Hematopoietic multipotent progenitor cell (in vitro differentiated cells): ENCODE measurements around the gene MOGAT3. TPM values are rescaled to one million over a fixed set of nuclear protein-coding genes. Genes with fewer than 3 reads are reported as not detected.

Source experiments
- DNase-seq, 3 donors: peaks; one replicate each; pipeline ENCODE4 v3.0.0-alpha.2; 2011 to 2015; ENCODE audit warnings: low read depth in 2 of 3, low spot score in 2 of 3
- total RNA-seq: library from RNA; depleted of rRNA; stranded (reverse); fragments of >200 nt; gene quantifications from one replicate; pipeline ENCODE4 v1.2.3, GENCODE V29; 2012

Gene MOGAT3
- total RNA-seq, 1 donor: not detected

- no peak for DNase-seq
Observed at GRCh38 chr7:101234636-101235035, 33.8 kb upstream of the MOGAT3 start.

- no peak for DNase-seq
Observed at GRCh38 chr7:101233907-101234547, 33.2 kb upstream of the MOGAT3 start.

DNA sequence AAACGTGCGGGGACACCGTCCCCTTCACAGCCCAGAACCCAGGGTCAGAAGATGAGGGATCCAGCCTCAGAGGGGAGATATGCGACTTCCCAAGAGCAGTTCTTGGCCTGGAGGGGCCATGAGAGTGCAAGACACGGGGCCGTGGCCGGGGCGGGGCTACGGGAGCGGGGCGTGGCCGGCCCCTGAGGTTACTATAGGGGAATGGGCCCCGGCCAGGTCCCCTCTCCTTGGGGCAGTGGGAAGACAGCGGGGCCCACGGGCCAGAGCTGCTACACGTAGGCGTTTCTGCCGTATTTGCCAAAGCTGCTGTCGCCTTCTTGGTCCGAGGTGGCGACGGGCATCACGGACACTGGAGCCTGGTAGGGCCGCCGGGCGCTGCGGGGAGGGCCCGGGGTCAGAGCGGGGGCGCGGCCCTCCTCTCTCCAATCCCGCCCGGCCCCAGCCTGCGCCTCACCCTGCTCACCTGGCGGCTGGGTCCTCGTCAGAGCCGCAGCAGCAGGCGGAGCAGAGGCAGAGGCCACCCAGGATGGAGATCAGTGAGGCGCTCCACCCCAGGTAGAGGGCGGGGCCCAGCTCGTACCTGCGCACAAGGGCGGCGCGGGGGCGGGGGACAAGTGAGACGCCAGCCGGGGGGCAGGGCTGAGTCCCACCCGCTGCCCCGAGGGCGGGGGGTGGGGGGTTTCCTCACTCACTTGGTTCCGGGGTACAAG lies 31.5 kb upstream of the MOGAT3 start:
- no peak for DNase-seq

DNA sequence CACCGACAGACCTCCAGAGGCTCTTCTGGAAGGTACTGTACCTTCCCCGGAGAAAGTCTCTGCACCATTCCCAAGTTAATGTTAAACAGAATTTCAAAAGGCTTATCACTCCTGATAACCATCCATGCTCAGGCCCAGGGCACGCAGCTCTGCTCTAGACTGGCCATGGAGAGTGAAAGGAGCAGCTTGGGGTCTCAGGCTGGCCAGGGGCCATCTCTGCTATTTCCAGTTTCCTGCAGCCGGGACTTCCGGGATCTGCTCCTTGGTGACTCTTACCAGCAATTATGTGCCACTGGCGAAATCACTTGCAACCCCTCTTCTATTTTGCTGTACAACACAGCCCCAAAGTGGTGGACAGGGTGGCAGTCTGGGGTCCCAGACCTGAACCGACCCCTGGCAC lies 30.8 kb upstream of the MOGAT3 start:
- no peak for DNase-seq

DNA sequence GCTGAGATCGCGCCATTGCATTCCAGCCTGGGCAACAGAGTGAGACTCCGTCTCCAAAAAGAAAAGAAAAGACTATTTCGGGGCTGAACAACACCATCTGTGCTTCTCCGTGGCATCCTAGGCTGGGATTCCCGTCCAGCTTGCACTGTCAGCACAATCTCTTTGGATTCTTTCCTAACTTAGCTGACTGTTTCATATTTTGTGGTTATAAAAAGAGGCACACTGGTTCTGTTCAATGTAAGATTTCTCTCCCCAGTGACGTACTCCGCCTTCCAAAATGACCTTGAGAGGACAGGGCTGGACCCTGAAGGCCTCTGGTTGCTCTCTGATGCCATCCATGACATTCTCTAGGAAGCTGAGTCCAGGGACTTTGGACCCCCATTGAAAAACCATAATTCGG lies 25.9 kb upstream of the MOGAT3 start:
- DNase-seq: no peak

DNA sequence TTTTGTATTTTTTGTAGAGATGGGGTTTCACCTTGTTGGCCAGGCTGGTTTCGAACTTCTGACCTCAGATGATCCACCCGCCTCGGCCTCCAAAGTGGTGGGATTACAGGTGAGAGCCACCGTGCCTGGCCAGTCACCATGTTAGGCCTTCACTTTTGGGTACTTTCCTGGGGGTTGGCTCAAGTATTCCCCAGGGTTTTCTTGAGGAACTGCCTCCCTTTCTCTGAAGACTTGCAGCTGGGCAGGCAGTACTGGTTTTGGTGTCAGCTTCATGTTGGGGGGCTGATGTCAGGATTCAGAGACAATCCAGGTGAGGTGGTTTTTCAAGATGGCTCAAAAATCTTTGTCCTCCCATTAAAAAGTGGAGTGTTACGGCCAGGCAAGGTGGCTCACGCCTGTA lies 24.8 kb upstream of the MOGAT3 start:
- DNase-seq: no peak

DNA sequence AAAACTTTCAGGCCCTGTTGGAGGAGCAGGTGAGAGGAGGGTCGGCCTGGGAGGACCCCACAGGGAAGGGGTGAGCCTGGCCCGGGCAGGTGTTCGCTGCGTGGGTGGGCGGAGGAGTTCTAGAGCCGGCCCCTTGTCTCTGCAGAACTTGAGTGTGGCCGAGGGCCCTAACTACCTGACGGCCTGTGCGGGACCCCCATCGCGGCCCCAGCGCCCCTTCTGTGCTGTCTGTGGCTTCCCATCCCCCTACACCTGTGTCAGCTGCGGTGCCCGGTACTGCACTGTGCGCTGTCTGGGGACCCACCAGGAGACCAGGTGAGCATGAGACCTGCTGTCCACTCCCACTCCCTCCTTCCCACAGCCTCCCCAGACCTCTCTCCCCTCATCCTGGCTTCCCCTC lies 22.7 kb upstream of the MOGAT3 start:
- no peak for DNase-seq

- DNase-seq: no peak
Observed at GRCh38 chr7:101222275-101222830, 21.5 kb upstream of the MOGAT3 start.

DNA sequence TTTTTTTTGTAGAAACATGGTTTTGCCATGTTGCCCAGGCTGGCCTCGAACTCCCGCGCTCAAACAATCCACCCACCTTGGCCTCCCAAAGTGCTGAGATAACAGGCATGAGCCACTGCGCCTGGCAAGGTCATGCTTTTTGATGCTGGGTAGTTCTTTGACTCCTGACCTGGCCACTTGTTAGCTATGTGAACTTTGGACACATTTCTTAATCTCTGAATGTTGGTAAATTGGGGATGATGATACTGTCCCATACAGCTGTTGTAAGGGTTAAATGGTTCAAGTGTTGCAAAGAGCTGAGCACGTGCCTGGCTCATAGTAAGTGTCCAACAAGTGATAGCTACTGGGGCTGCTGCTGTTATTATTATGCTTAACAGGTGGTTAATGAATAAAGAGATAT lies 19.5 kb upstream of the MOGAT3 start:
- no peak for DNase-seq

DNA sequence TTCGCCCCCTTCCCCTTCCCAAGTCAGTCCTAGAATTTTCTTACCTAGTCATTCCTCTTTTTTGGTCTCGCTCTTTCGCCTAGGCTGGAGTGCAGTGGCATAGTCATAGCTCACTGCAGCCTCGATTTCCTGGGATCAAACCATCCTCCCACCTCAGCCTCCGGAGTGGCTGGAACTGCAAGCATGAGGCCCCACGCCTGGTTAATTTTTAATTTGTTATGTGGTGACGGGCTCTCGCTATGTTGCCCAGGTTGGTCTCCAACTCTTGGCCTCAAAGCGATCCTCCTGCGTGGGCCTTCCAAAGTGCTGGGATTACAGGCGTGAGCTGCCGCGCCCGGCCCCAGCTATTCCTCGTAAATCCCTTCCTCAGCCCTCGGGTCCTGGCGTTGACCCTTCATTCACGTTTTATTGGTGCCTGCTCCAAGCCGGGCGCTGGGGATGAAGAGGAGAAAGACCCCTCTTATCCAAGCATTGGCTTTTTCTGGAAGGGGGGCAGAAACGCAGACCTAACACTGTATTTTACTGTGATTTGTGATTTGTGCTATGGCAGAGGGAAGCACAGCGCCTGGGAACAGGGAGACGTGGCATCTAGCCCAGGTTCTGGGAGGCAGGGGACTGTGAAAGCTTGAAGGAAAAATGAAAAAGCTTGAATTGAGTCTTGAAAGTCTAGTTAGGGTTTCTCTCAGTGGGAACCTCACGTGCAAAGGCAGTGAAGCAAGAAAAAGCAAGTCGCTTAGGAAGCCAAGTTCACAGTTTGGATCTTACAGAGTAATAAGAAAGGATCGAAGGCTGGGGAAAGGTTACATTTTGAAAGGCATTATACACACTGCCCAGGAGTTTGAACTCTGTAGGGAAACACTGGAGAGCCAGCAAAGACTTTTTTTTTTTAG lies 17.6 kb upstream of the MOGAT3 start:
- DNase-seq: no peak

DNA sequence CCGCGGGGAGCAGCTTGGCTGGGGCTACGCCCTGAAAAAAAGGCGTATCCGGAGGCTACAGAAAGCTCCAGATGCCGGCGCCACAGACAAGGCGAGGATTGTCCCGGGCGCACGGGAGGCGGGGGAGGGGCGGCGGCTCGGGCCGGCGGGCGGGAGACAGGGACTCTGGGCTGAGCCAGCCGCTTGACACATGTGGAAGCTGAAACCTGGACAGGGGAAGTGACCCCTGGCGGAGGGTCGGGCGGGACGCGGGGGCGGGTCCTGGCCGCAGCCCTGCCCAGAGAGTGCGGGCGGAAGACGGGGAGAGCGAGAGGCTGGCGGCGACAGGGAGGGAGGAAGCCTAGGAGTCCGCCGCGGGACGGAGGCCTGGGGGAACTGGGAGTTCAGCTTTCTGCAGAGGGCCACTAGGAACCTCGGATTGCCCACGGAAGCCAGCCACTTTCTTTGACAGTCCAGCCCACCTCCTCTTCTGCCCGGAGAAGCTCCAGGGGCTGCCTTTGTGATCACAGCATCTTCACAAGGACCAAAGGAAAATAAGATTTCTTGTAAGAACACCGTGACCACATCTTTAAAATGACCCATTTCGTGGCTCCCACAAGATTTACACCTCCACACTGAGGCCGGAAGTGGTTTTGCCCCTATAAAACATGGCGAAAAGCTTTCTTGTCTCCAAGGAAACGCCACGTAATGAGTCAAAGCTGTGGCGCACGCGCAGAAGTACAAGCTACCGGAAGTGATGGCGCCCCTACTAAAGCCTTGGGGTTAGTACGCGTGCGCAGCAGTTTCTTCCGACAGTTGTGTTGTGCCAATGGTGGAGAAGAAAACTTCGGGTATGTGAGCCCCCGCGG lies 16.8 kb upstream of the MOGAT3 start, which contains the start of the genes PLOD3 and ZNHIT1:
PLOD3 (minus strand) TSS at position 194 of the 848 bp plus-strand sequence. CDS start 307 bp downstream, outside the sequence.
ZNHIT1 (plus strand) TSS at position 778 of the 848 bp plus-strand sequence; CDS start at position 809, 31 bp downstream.
- peak; percentile 93 to 100 (median 98) for DNase-seq

GRCh38 chr7:101216860-101217387 lies 16.1 kb upstream of the MOGAT3 start:
- no peak for DNase-seq

GRCh38 chr7:101216001-101216859 lies 15.4 kb upstream of the MOGAT3 start:
- no peak for DNase-seq

DNA sequence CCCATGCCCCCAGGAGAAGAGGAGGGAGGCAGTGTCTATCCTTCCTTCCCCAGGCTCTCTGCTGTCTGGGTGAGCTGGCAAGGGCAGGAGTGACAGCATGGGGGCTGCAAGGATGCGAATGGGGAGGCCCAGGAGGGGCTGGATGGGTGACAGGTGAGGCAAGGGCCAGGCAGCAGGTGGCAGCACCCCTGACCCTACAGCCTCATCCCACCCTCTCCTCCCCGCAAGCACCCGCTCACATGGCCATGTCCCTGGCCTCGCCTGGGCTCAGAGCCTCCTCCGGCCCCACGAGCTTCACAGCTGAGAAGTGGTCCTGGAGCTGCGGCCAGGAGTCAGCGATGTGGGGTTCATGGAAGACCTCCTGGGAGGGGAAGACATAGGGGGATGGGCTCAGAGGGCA lies 11.2 kb upstream of the MOGAT3 start:
- no peak for DNase-seq

DNA sequence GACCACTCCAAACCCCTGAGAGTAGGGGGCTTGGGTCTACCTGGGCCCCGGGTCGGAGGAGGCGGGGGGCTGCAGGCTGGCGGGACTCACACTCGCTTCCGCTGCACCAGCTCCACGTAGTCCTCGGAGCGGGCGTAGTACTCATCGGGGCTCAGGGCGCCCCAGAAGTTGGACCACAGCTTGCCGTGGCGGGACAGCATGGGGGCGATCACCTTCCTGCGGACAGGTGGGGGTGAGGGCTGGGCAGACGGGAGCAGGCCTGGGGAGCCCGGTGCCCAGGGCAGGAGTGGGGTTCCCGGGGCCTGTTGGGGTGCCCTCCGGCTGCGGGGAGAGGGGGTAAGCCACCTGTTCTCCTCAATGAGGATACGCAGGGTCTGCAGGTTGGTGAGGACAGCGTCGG lies 10.7 kb upstream of the MOGAT3 start:
- no peak for DNase-seq

DNA sequence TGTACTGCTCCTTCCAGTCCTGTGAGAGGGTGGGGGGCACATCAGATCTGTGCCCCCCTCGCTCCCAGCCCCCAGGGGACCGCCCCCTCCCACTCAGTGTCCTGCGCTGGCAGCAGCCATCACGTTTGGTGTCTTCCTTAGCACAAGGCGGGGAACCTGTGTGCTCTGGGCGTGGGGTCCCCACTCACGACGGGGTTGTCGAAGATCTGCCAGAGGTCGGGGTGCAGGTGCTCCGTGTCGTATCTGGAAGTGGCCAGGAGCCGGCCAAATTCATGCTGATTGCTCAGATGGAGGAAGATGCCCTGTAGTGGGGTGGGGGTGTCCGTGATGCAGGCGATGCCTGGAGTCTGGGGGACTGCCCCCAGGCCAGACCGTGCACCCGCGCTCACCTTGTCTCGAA lies 9.3 kb upstream of the MOGAT3 start:
- no peak for DNase-seq

DNA sequence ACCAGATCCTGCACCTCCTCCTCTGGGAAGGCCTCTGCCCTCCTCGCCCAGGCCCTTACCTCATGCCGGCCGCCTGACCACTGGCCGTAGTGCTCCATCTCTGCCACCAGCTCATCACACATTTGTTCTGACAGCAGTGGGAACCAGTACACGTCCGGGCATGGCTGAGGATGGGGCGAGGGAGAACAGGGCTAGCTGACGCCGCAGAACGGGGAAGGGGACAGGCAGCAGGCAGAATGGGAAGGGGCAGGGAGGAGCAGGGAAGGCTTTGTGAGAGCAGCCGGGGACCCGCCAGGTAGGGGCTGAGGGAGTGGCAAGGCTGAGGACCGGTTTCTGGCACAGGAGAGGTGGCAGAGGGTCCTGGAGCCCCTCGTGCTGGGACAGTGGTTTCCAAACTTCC lies 8.0 kb upstream of the MOGAT3 start:
- no peak for DNase-seq

- DNase-seq: no peak
Observed at GRCh38 chr7:101207459-101207858, 6.6 kb upstream of the MOGAT3 start.

GRCh38 chr7:101206665-101207042 lies 5.8 kb upstream of the MOGAT3 start:
- no peak for DNase-seq
